Measurements from ENCODE around the gene SYNGR2.

SYNGR2 gene

DNA sequence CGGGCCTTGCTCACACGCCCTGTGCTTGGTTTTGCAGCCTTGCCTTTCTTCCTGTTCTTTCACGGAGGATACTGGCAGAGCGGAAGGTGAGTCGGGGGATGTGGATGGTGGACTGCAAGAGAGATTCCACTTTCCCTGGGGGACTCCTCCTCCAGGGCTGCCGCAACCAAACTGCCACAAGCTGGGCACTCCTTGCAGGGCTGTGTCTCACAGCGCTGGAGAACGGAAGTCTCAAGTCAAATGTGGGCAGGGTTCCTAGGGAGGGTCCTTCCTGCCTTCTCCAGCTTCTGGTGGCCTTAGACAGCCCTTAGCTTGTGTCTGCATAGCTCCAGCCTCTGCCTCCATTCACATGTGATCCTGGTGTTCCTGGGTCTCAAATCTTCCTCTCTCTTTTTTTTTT lies 34.3 kb downstream of the SYNGR2 start:
- no peak for DNase-seq (ENCODE audit: low spot score)

- DNase-seq (ENCODE audit: low spot score), result no peak
These were observed 36.2 kb downstream of the SYNGR2 start for GRCh38 chr17:78204387-78205123.

- DNase-seq (ENCODE audit: low spot score), result no peak
These were observed 36.9 kb downstream of the SYNGR2 start for GRCh38 chr17:78205124-78205775.

DNA sequence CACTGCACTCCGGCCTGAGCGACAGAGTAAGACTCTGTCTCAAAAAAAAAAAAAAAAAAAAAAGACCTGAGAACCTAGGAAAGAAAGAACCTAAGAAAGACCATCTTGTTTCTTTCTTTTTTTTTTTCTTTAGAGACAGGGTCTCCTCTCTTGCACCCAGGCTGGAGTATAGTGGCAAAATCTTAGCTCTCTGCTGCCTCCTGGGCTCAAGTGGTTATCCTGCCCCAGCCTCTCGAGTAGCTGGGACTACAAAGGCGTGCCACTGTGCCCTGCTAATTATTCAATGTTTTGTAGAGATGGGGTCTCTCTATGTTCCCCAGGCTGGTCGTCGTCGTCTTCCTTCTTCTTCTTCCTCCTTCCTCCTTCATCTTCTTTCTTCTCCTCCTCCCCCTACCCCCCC lies 37.9 kb downstream of the SYNGR2 start:
- no peak for DNase-seq (ENCODE audit: low spot score)

DNA sequence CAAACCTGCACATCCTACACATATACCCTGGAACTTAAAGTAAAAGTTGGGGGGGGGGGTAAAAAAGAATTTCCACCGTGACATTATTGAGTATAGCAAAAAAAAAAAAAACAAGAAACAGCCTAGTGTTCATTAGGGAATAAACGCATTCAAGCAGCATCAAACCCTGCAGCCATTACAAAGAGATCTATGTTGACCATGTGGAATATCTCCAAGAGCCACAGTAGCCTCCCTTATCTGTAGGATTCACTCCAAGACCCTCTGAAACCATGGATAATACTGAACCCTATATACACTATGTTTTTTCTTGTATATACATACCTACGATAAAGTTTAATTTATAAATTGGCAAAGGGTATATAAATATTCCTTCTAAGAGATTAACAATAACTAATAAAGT lies 40.1 kb downstream of the SYNGR2 start:
- DNase-seq (ENCODE audit: low spot score), result peak; percentile 45

DNA sequence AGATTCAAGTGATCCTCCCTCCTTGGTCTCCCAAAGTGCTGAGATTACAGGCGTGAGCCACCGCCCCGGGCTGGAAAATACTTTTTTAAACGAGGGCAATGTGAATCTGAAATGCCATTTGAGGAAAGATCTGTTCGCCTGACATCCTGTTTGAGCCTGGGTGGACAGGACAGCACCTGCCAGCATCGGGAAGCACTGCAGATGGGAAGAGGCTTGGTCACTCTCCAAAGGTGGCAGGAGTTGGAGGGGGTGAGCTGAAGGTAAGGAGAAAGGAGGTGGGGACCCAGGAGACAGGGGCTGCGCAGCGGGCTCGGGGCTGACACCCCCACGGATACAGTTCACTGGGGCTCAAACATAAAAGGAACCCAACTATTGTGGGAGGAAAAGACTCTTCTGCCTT lies 41.7 kb downstream of the SYNGR2 start:
- no peak for DNase-seq (ENCODE audit: low spot score)

DNA sequence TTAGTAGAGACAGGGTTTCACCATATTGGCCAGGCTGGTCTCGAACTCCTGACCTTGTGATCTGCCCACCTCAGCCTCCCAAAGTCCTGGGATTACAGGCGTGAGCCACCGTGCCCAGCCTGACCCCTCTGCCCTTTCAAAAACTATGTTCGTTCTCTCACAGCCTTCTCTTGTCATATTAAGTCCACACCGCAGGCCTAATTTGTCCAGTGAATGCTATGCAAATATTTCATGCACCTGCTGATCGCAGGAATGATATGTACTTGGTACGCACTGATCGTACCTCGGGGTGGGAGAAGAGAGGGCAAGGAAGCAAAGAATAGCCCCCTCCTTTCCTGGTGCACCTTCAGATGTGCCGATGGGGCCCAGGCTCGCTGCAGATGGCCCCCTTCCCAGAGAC lies 42.7 kb downstream of the SYNGR2 start:
- no peak for DNase-seq (ENCODE audit: low spot score)

- peak; percentile 92 for DNase-seq (ENCODE audit: low spot score)
These were observed 45.8 kb downstream of the SYNGR2 start, which contains the start of gene BIRC5 for GRCh38 chr17:78214016-78214705. Gene BIRC5 (plus strand): TSS chr17:78214253. CDS start chr17:78214317, 64 bp downstream.

DNA sequence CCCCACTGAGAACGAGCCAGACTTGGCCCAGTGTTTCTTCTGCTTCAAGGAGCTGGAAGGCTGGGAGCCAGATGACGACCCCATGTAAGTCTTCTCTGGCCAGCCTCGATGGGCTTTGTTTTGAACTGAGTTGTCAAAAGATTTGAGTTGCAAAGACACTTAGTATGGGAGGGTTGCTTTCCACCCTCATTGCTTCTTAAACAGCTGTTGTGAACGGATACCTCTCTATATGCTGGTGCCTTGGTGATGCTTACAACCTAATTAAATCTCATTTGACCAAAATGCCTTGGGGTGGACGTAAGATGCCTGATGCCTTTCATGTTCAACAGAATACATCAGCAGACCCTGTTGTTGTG lies 46.3 kb downstream of the SYNGR2 start:
- DNase-seq (ENCODE audit: low spot score), result no peak

DNA sequence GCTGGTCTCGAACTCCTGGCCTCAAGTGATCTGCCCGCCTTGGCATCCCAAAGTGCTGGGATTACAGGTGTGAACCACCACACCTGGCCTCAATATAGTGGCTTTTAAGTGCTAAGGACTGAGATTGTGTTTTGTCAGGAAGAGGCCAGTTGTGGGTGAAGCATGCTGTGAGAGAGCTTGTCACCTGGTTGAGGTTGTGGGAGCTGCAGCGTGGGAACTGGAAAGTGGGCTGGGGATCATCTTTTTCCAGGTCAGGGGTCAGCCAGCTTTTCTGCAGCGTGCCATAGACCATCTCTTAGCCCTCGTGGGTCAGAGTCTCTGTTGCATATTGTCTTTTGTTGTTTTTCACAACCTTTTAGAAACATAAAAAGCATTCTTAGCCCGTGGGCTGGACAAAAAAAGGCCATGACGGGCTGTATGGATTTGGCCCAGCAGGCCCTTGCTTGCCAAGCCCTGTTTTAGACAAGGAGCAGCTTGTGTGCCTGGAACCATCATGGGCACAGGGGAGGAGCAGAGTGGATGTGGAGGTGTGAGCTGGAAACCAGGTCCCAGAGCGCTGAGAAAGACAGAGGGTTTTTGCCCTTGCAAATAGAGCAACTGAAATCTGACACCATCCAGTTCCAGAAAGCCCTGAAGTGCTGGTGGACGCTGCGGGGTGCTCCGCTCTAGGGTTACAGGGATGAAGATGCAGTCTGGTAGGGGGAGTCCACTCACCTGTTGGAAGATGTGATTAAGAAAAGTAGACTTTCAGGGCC lies 51.2 kb downstream of the SYNGR2 start:
- no peak for DNase-seq (ENCODE audit: low spot score)

Data from Ammon's horn (tissue), 1 donor.